Stimulated activated CD4-positive, alpha-beta T cell treated with anti-CD3 and anti-CD28 coated beads, Interleukin-1b, Interleukin-23, amount 100 ng/mL, for 4 hours (primary cell): ENCODE data around the gene OR5T2.
"Not testable (repeated sequence)": the region's sequence is repeated elsewhere in the genome, so short reads cannot be mapped to it uniquely, and the experiment has no call there.

ENCODE experiments used
- DNase-seq, 2 donors: peaks; one replicate each; pipeline ENCODE4 v3.0.0-alpha.2; 2020; ENCODE audit warnings: low read depth in 2 of 2

OR5T2 gene

DNA sequence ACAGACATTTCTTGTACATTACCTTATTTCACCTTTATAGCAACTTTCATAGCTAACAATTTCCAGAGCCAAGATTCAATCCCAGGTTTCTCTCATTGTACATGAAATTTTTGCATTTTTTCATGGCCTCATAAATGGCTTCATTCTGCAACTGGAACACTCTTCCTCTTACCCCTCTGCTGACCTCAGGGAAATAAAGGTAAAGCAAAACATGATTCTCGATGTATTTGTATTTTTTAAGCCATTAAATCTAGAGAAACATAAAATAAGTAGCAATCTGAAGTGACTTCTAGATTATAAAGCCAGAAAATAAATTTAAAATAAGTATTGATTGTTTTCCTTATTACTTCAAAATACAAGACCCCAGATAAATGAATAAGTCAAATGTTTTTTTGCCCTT, at the start of gene OR5T2:
Gene OR5T2 (minus strand): TSS at position 101 of the 400 bp plus-strand sequence. CDS start 1,193 bp downstream, outside the sequence.
- DNase-seq, result no peak

GRCh38 chr11:56273854-56274253, 39.8 kb upstream of the OR5T2 start, which contains the start of gene OR5T1:
Gene OR5T1, plus strand, starts transcription at chr11:56274154. Its CDS starts 1,485 bp downstream, at chr11:56275639.
- DNase-seq, result no peak

- no peak for DNase-seq
Observed at GRCh38 chr11:56271092-56271491, 37.0 kb upstream of the OR5T2 start.

DNA sequence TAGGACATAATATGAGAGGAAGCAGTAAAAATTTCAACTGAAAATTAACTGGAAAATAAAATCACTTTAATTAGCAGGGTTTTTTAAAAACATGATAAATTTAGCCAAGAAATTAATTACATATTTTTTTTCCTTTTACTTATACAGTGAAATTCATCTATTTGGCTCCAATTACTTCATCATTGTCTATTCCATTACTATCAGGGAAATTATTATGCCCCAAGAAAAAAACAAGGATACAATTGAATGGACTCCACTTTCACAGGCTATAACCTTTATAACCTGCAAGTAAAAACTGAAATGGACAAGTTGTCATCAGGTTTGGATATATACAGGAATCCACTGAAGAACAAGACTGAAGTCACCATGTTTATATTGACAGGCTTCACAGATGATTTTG, 17.9 kb upstream of the OR5T2 start, which contains the start of gene OR5T3:
Gene OR5T3 (plus strand): TSS at position 301 of the 400 bp plus-strand sequence. CDS start 0 bp downstream, at position 301.
- no peak for DNase-seq

DNA sequence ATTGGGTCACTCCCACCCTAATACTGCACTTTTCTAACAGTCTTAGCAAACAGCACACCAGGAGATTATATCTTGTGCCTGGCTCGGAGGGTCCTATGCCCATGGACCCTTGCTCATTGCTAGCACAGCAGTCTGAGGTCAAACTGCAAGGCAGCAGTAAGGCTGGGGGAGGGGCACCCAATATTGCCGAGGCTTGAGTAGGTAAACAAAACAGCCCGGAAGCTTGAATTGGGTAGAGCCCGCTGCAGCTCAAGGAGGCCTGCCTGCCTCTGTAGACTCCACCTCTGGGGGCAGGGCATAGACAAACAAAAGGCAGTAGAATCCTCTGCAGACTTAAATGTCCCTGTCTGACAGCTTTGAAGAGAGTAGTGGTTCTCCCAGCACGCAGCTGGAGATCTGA, 14.3 kb downstream of the OR5T2 start:
- DNase-seq, result not testable (repeated sequence)

- no peak for DNase-seq
Observed at GRCh38 chr11:56214537-56214936, 19.5 kb downstream of the OR5T2 start.

- no peak for DNase-seq
Observed at GRCh38 chr11:56207790-56208189, 26.3 kb downstream of the OR5T2 start.

GRCh38 chr11:56197367-56197766, 36.7 kb downstream of the OR5T2 start:
- DNase-seq, result no peak

GRCh38 chr11:56196705-56197104, 37.4 kb downstream of the OR5T2 start:
- no peak for DNase-seq

GRCh38 chr11:56188602-56189001, 45.5 kb downstream of the OR5T2 start:
- no peak for DNase-seq

DNA sequence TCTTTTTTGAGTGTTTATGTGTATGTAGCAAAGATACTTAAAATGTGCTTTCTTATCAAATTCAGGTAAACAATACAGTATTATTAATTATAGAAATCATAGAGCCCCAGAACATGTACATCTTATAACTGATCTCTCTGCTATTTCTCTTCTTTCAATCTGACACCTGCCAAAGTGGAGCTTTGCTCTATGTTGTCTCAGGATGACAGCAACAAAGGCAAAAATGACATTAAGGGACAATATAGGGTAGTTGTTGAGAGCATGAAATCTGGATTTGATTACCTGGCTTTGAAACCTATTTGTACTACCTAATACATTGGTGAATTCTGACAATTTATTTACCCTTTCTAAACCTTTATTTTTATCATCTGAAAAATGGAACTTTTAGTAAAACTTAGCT, 50.6 kb downstream of the OR5T2 start:
- DNase-seq, result no peak
